ENCODE results near the gene DOK7. TPM values are rescaled to one million over a fixed set of nuclear protein-coding genes. Genes with fewer than 3 reads are reported as not detected.
A peak's percentile ranks its signal among the peaks of the same experiment; 100 is the strongest.
"Not testable (repeated sequence)": the region's sequence is repeated elsewhere in the genome, so short reads cannot be mapped to it uniquely, and the experiment has no call there.

DOK7 gene
- polyA plus RNA-seq, 3 donors, result not detected

DNA sequence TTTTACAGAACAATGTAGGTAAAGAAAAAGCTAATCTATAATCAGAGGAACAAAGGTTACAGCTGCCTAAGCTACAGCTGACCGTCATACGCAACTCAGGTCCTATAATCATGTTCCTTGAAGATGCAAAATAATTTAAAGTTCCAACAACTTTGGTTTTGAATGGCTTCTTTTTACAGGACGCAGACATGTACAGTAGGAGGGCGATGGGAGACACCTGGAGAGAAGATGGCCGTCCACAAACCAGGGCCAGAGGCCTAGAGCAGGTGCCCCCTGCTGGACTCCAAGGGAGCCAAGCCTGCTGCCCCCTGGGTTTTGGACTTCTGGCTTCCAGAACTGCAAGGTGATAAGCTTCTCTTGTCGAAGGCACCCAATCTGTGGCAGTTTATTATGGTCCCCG lies 10.7 kb upstream of the DOK7 start:
- H3K36me3 Mint-ChIP-seq, result no peaks in the 10 kb centered on the region
- peaks cover 12 to 26% (median 18%) of the 10 kb centered on the region in 7 donors for H3K9me3 Mint-ChIP-seq
- TF ChIP-seq, protein P1, sequence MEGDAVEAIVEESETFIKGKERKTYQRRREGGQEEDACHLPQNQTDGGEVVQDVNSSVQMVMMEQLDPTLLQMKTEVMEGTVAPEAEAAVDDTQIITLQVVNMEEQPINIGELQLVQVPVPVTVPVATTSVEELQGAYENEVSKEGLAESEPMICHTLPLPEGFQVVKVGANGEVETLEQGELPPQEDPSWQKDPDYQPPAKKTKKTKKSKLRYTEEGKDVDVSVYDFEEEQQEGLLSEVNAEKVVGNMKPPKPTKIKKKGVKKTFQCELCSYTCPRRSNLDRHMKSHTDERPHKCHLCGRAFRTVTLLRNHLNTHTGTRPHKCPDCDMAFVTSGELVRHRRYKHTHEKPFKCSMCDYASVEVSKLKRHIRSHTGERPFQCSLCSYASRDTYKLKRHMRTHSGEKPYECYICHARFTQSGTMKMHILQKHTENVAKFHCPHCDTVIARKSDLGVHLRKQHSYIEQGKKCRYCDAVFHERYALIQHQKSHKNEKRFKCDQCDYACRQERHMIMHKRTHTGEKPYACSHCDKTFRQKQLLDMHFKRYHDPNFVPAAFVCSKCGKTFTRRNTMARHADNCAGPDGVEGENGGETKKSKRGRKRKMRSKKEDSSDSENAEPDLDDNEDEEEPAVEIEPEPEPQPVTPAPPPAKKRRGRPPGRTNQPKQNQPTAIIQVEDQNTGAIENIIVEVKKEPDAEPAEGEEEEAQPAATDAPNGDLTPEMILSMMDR (IDR thresholded peaks at IDR 0.05), result peak; percentile 16

DNA sequence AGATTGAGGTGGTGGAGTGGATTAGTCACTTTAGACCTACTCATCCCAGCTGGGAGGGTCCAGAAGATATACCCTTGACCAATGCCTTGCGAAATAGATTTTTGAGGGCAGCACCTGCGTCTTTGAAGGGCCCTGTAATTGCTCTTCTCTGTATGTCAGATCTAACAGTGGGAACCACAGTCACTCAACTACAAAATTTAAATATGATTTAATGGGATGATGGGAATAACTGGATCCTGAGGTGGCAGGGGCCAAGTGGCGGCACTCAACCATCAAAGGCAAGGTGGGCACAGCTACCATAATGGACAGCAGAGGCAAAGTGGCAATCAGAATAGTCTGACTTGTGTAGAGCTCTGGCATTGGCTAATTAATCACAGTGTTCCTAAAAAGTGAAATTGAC lies 7.5 kb upstream of the DOK7 start:
- WGBS (ENCODE audit: insufficient coverage), result 100% methylated on average over 1 of the region's 3 CpGs
- H3K4me3 ChIP-seq (replicated peaks in 1 of 3; ENCODE audit: low read depth in 2 of 3, low read length in 3 of 3); H3K36me3 ChIP-seq (replicated peaks in 1 of 2; ENCODE audit: control insufficient read depth in 1 of 2, insufficient read depth in 2 of 2, low read length in 2 of 2); DNase-seq; intact Hi-C loops (cut with micrococcal nuclease); H3K4me2 ChIP-seq (replicated peaks; ENCODE audit: extremely low read depth, low read length, poor library complexity, severe bottlenecking); H3K79me2 ChIP-seq (ENCODE audit: insufficient read depth, low read length); H3K9ac ChIP-seq (ENCODE audit: insufficient read depth, low read length, poor library complexity, severe bottlenecking); H3K27me3 ChIP-seq (ENCODE audit: control insufficient read depth in 2 of 2, insufficient read depth in 2 of 2, low read length in 2 of 2); H3K4me3 Mint-ChIP-seq; H3K4me1 Mint-ChIP-seq; H2AFZ ChIP-seq (ENCODE audit: insufficient read depth, low read depth, low read length, poor library complexity, severe bottlenecking); H3K36me3 Mint-ChIP-seq; H3K27ac ChIP-seq (ENCODE audit: low read depth in 1 of 2, low read length in 2 of 2); H3K27ac Mint-ChIP-seq; H3K4me1 ChIP-seq (ENCODE audit: control insufficient read depth in 1 of 2, insufficient read depth in 2 of 2, low read length in 2 of 2); H4K20me1 ChIP-seq (ENCODE audit: insufficient read depth, low read length): not testable (repeated sequence)
- H3K9me3 ChIP-seq (replicated peaks in 1 of 2; ENCODE audit: control insufficient read depth in 1 of 2, insufficient read depth in 1 of 2, low read length in 2 of 2), result peaks cover 9 to 18% of the 10 kb centered on the region in 2 donors
- Mint-ChIP-seq H3K9me3 (peaks cover 12 to 31% (median 21%) of the 10 kb centered on the region in 7 donors), H3K27me3 (ENCODE audit: low read depth in 3 of 3) (peaks cover 3 to 12% (median 6%) of the 10 kb centered on the region in 3 donors)

More for the DNA sequence above, 10.7 kb upstream of the DOK7 start:
- no peak overlapping the region for H3K4me2 ChIP-seq (replicated peaks; ENCODE audit: extremely low read depth, low read length, poor library complexity, severe bottlenecking)
- peak overlapping the region in 1 of 7 donors; percentile 53 for H3K27ac Mint-ChIP-seq
- intact Hi-C loops (cut with micrococcal nuclease), result no loop called here
- WGBS (ENCODE audit: insufficient coverage), result 85% methylated on average over 7 of the region's 7 CpGs
- peaks cover 9 to 18% of the 10 kb centered on the region in 2 donors for H3K9me3 ChIP-seq (replicated peaks in 1 of 2; ENCODE audit: control insufficient read depth in 1 of 2, insufficient read depth in 1 of 2, low read length in 2 of 2)
- no peaks in the 10 kb centered on the region for H3K4me1 ChIP-seq (ENCODE audit: control insufficient read depth in 1 of 2, insufficient read depth in 2 of 2, low read length in 2 of 2)
- H3K4me3 ChIP-seq (replicated peaks in 1 of 3; ENCODE audit: low read depth in 2 of 3, low read length in 3 of 3), result no peak overlapping the region
- H3K4me1 Mint-ChIP-seq, result no peaks in the 10 kb centered on the region
- no peak overlapping the region for H2AFZ ChIP-seq (ENCODE audit: insufficient read depth, low read depth, low read length, poor library complexity, severe bottlenecking)
- no peaks in the 10 kb centered on the region for H3K27me3 ChIP-seq (ENCODE audit: control insufficient read depth in 2 of 2, insufficient read depth in 2 of 2, low read length in 2 of 2)
- H3K9ac ChIP-seq (ENCODE audit: insufficient read depth, low read length, poor library complexity, severe bottlenecking), result no peak overlapping the region
- DNase-seq, result no peak
- H3K4me3 Mint-ChIP-seq, result no peak overlapping the region
- H3K27me3 Mint-ChIP-seq (ENCODE audit: low read depth in 3 of 3), result peaks cover 2 to 7% (median 4%) of the 10 kb centered on the region in 3 donors
- no peaks in the 10 kb centered on the region for H3K36me3 ChIP-seq (replicated peaks in 1 of 2; ENCODE audit: control insufficient read depth in 1 of 2, insufficient read depth in 2 of 2, low read length in 2 of 2)
- no peak overlapping the region for H3K27ac ChIP-seq (ENCODE audit: low read depth in 1 of 2, low read length in 2 of 2)
- H3K79me2 ChIP-seq (ENCODE audit: insufficient read depth, low read length), result no peaks in the 10 kb centered on the region
- H4K20me1 ChIP-seq (ENCODE audit: insufficient read depth, low read length), result no peaks in the 10 kb centered on the region

Data from CD14-positive monocyte (primary cell).